Measurements from ENCODE around the gene CYP27C1.

CYP27C1 gene

DNA sequence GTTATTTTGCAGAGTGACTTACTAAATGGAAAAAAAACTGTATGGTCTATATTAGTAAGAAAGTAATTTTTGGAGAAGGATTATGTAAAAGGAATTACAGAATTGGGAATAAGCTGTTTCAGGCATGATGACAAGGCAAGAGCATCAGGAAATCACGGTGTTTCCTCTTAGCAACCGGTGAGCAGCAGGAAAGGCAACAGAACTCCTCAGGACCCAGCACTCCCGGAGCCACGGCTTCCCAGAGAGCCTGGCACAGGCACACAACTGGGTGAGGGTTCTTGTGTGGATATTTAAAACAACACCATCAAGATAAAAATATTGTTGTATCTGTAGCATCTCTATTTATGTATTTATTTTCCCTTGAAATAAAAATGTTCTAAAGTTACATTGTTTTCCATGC is 34.4 kb downstream of the CYP27C1 start:
- Histone ChIP-seq H3K4me3 (replicated peaks; ENCODE audit: low read depth, low read length) (no peak overlapping the region), H3K36me3 (ENCODE audit: control insufficient read depth, insufficient read depth, low read length) (no peaks in the 10 kb centered on the region), H3K27me3 (replicated peaks; ENCODE audit: control insufficient read depth, insufficient read depth, low read length) (no peaks in the 10 kb centered on the region)
- TF ChIP-seq CTCF (IDR thresholded peaks at IDR 0.05; ENCODE audit: insufficient read depth, low read length, poor library complexity, severe bottlenecking): no peak
- no peak for DNase-seq (ENCODE audit: extremely low read depth, insufficient read length)

DNA sequence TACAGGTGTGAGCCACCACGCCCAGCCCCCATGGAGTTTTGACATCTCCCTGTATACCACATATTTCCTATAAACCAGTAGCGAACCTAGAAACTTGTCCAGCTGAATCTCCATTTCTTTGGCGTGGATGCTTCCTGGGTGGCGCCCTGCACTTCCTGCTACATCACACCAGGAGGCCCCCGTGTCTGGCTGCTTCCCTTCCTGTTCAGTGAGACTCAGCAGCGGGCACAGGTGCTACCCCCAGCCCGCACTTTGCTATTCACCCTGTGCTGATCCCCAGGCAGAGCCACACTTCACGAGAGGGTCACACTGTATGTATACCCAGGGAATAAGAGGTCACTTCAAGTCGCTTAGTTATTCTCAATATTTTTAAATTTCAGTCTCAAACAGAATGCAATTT is 35.0 kb downstream of the CYP27C1 start:
- Histone ChIP-seq H3K36me3 (ENCODE audit: control insufficient read depth, insufficient read depth, low read length) (no peaks in the 10 kb centered on the region), H3K4me3 (replicated peaks; ENCODE audit: low read depth, low read length) (no peak overlapping the region), H3K27me3 (replicated peaks; ENCODE audit: control insufficient read depth, insufficient read depth, low read length) (no peaks in the 10 kb centered on the region)
- no peak for DNase-seq (ENCODE audit: extremely low read depth, insufficient read length)
- peak; percentile 2 for TF ChIP-seq CTCF (IDR thresholded peaks at IDR 0.05; ENCODE audit: insufficient read depth, low read length, poor library complexity, severe bottlenecking)

GRCh38 chr2:127183771-127184170 is 36.3 kb downstream of the CYP27C1 start:
- no peak overlapping the region for H3K4me3 ChIP-seq (replicated peaks; ENCODE audit: low read depth, low read length)
- TF ChIP-seq CTCF (IDR thresholded peaks at IDR 0.05; ENCODE audit: insufficient read depth, low read length, poor library complexity, severe bottlenecking): no peak
- no peak for DNase-seq (ENCODE audit: extremely low read depth, insufficient read length)
- H3K36me3 ChIP-seq (ENCODE audit: control insufficient read depth, insufficient read depth, low read length): no peaks in the 10 kb centered on the region
- H3K27me3 ChIP-seq (replicated peaks; ENCODE audit: control insufficient read depth, insufficient read depth, low read length): no peaks in the 10 kb centered on the region

DNA sequence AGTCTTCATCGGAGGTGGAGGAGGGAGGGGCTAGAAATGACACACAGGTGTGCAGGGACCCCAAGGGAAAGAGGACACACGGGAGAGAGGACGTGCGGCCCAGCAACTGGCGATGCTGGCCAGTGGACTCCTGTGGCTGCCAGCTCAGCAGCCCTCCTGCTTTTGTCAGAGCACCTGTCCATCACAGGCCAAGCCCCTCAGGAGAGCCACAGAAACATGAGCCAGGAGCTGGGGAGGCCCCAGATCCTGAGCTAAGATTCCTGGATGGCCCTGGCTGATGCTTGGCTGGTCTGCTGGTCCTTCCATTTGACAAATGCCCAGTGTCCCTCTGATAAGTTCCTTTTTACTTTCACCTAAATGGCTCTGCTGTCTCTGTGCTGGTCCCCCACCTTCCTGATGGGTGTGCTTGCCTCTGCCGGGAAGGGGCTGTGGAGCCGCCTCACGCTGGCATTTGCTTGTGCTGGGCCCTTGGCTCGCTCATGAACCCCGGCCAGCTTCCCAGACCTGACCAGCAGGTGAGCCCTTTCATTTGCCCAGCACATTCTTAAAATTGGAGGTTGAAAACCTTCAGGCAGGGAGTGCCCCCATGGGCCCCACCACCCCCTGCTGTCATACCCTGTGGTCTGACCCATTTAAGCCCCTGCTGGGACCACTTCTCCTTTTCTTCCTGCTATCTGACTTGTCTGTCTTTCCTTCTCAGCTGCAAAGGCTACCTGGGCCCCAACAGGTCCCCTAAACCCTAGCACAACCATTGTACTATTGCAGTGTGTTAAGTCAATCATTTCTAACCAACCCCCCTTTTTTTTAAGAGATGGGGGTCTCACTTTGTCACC is 37.3 kb downstream of the CYP27C1 start:
- H3K4me3 ChIP-seq (replicated peaks; ENCODE audit: low read depth, low read length): no peak overlapping the region
- no peaks in the 10 kb centered on the region for H3K36me3 ChIP-seq (ENCODE audit: control insufficient read depth, insufficient read depth, low read length)
- no peak for DNase-seq (ENCODE audit: extremely low read depth, insufficient read length)
- no peaks in the 10 kb centered on the region for H3K27me3 ChIP-seq (replicated peaks; ENCODE audit: control insufficient read depth, insufficient read depth, low read length)
- TF ChIP-seq CTCF (IDR thresholded peaks at IDR 0.05; ENCODE audit: insufficient read depth, low read length, poor library complexity, severe bottlenecking): no peak

GRCh38 chr2:127181851-127182250 is 38.2 kb downstream of the CYP27C1 start:
- H3K36me3 ChIP-seq (ENCODE audit: control insufficient read depth, insufficient read depth, low read length): no peaks in the 10 kb centered on the region
- no peaks in the 10 kb centered on the region; the same call in 1 of the 2 replicates for H3K27me3 ChIP-seq (replicated peaks; ENCODE audit: control insufficient read depth, insufficient read depth, low read length)
- TF ChIP-seq CTCF (IDR thresholded peaks at IDR 0.05; ENCODE audit: insufficient read depth, low read length, poor library complexity, severe bottlenecking): no peak
- no peak overlapping the region for H3K4me3 ChIP-seq (replicated peaks; ENCODE audit: low read depth, low read length)
- DNase-seq (ENCODE audit: extremely low read depth, insufficient read length): no peak
